Kasumi-1 (cell line): ENCODE results near the gene TOMM20.
"Not testable (repeated sequence)": the region's sequence is repeated elsewhere in the genome, so short reads cannot be mapped to it uniquely, and the experiment has no call there.

Experiments used
- DNase-seq, 2 experiments: peaks; one replicate each; lab custom pipeline; 2025; lab: John Stamatoyannopoulos, UW

Gene TOMM20

GRCh38 chr1:235078480-235079381 lies 49.9 kb downstream of the TOMM20 start:
- DNase-seq = no peak

GRCh38 chr1:235077571-235078479 lies 50.8 kb downstream of the TOMM20 start:
- DNase-seq = no peak

- DNase-seq = no peak
These were observed 51.5 kb downstream of the TOMM20 start for GRCh38 chr1:235077163-235077540.

- no peak for DNase-seq
These were observed 52.0 kb downstream of the TOMM20 start for GRCh38 chr1:235076504-235077162.

GRCh38 chr1:235075777-235076308 lies 52.8 kb downstream of the TOMM20 start:
- no peak for DNase-seq

- DNase-seq = no peak
These were observed 53.4 kb downstream of the TOMM20 start for GRCh38 chr1:235075048-235075776.

GRCh38 chr1:235074523-235075047 lies 54.1 kb downstream of the TOMM20 start:
- peak in 1 of 2 experiments; percentile 20 for DNase-seq

- no peak for DNase-seq
These were observed 54.6 kb downstream of the TOMM20 start for GRCh38 chr1:235073968-235074522.

- no peak for DNase-seq
These were observed 55.2 kb downstream of the TOMM20 start for GRCh38 chr1:235073331-235073967.

- not testable (repeated sequence) for DNase-seq
These were observed 56.1 kb downstream of the TOMM20 start for GRCh38 chr1:235072577-235072976.

- no peak for DNase-seq
These were observed 56.5 kb downstream of the TOMM20 start for GRCh38 chr1:235072096-235072495.

GRCh38 chr1:235070819-235071218 lies 57.8 kb downstream of the TOMM20 start:
- no peak for DNase-seq

GRCh38 chr1:235069577-235070563 lies 58.8 kb downstream of the TOMM20 start:
- no peak for DNase-seq

GRCh38 chr1:235069176-235069575 lies 59.5 kb downstream of the TOMM20 start:
- DNase-seq = no peak

GRCh38 chr1:235068158-235069121 lies 60.2 kb downstream of the TOMM20 start:
- DNase-seq = no peak

GRCh38 chr1:235067396-235068157 lies 61.1 kb downstream of the TOMM20 start:
- DNase-seq = peak; percentile 32 to 49
